Kasumi-1 (cell line): Measurements from ENCODE around the gene ITGA8.

Source experiments
- DNase-seq, 2 experiments: peaks; one replicate each; lab custom pipeline; 2025; lab: John Stamatoyannopoulos, UW

ITGA8 gene

DNA sequence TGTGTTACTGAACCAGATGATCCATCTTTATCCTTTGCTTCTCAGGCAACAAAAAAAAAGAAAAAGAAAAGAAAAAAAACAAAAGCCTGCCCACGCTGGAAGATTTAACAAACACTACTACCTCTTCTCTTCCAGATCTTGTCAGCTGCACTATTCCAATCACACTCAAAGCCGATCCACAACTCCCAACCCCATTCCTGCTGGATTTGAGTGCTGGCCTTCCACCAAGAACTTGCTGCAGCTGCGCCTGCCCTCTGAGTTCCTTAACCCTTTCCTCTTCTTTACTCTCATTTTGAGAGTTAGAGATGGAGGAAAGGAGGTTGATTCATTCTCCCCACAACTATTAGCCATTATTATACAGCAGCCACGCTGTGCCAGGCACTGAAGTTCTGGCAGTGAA is 16.0 kb upstream of the ITGA8 start:
- no peak for DNase-seq

DNA sequence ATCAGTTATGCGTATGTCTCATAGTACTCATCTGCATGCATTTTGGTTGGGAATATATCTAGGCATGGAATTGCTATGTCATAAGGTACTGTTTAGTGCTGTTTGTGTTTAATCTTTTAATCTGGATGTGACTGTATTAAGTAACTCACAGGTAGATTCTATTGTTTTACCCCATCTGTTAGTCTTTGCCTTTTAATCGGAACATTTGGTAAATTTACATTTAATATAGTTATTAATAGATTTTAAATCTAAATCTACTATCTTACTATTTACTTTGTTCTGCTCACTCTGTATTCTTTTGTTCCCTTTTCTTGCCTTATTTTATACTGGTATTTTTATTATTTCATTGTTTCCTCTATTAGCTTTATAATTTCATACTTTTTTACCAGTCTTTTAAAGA is 10.6 kb upstream of the ITGA8 start:
- DNase-seq = no peak

DNA sequence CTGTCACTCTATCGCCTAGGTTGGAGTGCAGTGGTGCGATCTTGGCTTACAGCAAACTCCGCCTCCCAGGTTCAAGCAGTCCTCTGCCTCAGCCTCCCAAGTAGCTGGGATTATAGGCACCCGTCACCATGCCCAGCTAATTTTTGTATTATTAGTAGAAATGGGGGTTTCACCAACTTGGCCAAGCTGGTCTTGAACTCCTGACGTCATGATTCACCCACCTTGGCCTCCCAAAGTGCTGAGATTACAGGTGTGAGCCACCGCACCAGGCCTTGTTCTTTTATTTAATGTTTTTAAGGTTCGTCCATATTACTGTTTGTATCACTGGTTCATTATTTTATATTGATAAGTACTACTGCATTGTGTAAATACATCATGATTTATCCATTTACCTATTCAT is 10.2 kb upstream of the ITGA8 start:
- DNase-seq = no peak

DNA sequence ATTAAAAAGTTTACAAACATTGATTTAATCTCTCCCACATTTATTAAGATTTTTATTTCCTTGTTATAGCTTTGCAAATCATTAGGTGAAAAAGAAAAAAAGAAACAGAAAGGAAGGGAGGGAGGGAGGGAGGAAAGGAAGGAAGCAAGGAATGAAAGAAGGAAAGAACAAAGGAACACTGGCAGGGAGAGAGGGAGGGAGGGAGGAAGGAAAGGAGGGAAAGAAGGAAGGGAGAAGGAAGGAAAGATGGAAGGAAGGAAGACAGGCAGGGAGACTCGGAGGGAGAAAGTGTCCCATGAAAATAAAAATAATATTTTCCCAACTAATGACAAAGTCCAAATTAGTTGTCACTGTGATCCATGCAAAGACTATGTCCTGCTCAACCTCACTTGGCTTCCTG is 6.3 kb upstream of the ITGA8 start:
- no peak for DNase-seq

DNA sequence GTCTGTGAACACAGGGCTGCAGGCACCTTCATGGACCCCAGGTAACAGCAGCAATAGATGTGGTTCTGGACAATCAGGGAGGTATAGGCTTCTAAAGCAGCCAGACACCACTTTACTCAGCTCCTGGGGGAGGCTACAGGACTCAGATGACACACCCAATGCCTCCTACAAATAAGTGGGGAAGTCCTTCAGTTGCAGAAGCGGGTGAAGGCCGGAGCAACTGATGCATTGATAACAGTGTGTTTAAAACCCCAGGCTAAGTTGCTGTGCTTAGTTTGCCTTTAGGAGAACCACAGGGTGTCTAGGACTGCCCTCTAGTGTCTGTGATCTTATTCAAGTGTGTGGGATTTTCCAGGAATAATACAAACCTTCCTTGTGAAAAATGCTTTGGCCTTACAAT is 5.9 kb upstream of the ITGA8 start:
- peak; percentile 75 to 79 for DNase-seq

DNA sequence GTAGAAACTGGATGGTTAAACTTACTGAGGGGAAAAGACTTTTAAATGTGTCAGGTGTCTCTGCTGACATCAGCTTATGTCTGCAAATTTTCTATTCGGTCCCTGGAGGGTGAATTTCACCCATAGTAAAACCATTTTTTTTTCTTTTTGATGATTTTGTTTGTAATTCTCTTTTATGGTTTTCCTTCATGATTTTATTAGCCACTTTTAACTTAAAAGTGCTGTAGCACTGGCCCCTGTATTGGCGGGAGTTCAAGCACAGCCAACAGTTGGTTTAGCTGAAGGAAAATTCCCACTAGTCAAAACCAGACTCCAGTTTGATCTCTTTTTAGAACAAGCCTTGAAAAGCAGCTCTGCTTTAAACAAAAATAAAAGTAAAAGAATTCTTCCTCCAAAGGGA is 5.0 kb upstream of the ITGA8 start:
- no peak for DNase-seq

DNA sequence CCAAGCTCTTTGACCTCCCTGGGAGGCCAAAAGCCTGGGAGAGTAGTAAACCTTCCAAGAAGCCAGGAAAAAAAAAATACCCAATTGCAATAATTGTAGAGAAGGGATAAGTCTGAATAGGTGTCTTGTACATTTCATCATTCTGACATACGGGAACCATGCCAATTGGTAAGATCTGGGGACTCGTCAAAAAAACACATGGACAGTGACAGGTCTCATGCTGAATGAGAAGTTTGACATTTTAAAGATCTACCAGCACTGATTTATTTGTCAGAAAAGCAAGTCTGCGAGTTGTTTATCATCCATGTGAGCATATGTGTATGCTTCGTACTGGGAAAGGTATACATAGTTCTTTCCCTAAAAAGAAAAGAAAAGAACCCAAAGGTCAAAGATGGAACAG is 4.1 kb upstream of the ITGA8 start:
- no peak for DNase-seq

DNA sequence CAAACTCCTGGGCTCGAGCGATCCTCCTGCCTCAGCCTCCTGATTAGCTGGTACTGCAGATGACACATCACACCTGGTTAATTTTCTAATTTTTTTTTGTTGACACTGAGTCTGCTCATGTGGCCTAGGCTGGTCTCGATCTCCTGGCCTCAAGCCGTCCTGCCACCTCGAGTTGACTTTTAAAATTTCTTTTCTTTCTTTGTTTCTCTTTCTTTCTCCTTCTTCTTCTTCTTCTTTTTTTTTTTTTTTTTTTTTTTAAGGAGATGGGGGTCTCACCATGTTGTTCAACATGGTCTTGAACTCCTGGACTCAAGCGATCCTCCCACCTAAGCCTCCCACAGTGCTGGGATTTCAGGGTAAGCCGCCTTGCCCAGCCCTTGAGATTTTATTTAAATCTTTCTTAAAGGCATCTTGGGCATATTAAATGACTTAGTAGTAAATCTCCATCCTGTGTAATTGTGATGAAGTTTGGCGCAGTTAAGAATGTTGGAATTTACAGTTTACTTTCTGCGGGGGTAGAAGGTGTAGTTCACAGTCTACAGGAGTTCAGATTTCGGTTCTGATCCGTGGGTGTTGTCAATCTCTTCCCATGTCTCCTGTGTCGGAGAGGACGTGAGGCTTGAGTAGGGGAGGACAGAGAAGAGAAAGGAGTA is 1.0 kb upstream of the ITGA8 start:
- DNase-seq = no peak

DNA sequence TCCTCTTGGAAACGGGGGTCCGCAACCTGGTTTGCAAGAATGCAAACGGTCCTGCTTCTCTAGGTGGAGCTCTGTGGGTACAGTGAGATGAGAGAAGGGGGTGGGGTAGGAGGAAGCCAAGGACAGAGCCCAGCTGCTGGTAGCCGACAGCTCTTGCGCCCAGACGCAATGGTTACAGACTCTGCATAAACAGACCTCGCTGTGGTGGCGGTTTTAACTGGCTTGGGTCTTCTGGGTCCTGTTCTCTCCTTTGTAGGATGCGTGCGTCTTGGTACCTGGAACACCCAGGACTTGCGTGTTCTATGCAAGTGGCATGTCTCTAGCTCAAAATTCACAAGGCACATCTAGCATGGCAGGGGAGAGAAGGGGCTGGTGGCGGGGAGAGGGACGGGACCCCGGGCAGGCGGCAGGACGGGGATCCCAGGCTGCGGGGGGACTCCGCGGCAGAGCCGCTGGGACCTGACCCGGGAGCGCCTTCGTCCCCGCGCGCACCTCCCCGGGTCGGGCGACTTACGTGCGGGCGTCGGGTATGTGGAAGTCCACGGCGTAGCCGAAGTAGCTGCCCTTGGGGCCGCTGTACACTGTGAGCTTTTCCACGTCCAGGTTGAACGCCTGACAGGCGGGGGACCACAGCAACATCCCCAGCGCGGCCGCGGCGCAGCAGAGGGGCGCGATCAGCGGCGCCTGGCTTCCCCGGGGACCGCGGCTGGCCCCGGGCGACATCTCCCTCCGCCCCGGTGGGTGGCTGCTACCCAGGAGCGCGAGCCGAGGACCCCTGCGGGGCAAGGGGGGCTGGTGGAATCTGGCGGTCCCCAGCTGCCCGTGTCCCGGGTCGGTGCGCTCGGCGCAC is 448 bp downstream of the ITGA8 start:
- DNase-seq = no peak

DNA sequence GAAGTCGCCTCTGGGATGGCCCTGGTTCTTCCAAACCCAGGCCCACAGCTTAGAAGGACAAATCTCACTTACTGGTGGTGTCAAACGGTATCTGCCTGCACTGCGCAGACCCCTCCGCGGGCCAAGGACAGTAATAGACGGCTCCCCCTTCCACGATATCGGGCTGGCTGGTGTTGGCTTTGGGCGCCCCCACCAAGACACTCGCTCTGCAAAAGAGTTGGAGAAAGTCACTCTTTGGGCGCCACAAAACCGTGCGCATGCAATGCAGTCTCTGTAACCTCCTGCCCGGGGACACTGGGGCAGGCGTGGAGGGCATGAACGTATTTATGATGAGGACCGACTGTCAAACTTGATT is 1.1 kb downstream of the ITGA8 start:
- DNase-seq = no peak

DNA sequence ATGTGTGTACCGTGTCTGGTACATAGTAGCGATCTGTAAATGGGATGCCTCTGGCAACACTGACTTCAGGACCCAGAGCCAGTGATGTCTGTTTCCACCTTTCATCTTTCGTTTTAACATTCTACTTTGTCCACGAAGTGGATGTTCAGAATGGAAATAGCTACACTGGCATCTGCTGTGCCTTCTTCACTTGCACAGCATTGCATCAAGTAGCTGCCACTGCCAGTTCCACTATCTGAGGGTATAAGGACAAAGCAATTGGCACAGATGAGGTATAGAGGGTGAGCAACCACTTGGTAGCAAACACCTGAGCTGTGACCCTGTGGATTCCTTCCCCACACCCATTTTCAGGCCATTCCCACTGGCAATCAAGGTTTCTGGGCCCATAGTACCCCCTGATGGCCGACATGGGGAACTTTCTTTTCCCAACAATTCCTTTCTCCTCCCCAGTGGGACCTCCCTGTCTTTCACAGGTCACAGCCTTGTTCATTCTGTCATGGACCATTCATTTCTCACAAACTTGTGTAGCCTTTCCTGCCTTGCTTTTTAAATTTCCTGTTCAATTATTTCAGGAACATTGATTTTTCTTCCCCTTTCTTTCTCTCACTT is 4.0 kb downstream of the ITGA8 start:
- peak; percentile 30 to 45 for DNase-seq

DNA sequence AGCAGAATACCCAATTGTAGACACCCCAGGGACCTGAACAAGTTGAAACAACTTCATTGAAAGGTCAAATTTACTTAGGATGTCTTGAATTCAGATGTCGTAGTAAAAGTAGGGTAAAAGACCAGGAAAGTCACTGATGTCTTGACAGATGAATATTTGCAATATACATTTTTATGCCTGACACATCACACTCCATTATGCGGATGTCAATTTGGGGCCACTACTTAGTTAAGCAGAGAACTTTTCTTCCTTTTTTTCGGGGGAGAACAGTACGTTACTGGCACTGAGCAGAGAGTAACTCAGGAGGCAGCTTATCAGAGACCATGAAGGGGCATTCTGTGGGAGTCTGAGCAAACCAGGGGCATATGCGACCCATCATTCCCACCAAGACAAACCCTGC is 4.9 kb downstream of the ITGA8 start:
- no peak for DNase-seq

DNA sequence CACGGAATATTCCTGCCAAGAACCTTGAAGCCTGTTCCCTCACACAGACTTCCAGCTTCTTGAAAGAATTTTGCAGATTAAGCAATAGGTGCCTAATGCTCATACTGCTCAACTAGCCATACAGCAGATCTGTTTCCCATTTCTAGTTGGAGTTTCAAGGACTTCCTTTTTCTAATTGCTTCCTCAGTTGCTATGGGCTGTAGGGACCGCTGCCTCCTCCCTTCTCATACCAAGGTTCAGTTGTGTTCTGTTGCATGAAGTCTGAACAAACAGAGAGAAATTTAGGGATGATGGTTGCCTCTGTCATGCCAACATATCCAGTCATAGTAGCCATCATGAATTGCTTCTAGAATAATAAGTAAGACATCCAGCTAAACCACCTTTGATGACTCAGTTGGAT is 6.8 kb downstream of the ITGA8 start:
- DNase-seq = peak; percentile 77 to 84

DNA sequence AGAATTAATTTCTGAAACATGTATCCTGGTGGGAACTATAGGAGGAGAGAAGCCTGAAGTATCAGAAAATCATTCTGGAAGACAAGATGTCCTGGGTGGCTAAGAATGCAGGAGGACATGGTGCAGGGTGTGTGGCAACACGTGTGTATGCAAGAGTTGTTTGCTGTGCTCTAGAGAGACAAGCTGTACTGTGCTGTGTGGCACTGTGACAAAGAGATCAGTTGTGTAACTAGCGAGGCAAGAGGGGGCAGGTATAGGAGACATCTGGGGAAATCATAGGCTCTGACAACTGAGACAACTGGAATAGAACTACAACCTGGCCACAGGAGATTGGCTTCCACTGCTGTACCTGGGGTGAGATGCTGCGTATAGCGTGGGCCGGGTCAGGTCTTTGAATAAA is 9.3 kb downstream of the ITGA8 start:
- DNase-seq = no peak

DNA sequence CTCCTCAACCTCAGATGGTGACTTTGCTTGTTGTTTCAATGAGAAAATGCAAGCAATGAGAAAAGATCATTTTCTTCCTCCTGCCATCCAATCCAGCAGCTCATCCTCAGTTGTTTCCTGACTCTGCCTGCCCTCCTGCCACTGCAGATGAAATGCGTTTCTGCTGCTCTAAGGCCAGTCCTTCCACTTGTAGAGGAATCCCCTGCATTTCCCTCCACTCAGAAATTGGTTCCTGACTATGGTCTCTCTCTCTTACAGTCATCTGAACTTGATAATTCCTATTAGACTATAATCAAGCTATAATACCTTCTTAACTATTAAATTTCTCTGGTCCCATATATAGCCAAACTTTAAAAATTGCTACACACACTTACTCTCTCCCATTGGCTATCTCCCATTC is 14.4 kb downstream of the ITGA8 start:
- no peak for DNase-seq

DNA sequence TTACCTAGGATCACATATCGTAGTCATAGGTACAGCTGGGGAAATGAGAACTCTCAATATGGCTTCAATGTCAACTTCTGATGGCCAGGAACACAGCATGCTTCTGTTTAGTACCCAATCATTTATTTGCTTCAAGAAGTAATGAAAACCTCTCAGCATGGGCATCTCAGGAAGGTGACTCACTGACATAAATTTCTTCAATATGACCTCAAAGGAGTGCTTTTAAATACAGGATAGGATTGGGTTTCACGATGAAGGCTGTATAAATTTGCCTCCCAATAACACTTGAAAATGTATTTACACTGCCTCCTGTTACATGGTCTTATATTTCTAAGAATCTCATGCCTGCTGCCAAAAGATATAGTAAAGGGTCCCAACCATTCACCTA is 15.1 kb downstream of the ITGA8 start:
- DNase-seq = no peak

DNA sequence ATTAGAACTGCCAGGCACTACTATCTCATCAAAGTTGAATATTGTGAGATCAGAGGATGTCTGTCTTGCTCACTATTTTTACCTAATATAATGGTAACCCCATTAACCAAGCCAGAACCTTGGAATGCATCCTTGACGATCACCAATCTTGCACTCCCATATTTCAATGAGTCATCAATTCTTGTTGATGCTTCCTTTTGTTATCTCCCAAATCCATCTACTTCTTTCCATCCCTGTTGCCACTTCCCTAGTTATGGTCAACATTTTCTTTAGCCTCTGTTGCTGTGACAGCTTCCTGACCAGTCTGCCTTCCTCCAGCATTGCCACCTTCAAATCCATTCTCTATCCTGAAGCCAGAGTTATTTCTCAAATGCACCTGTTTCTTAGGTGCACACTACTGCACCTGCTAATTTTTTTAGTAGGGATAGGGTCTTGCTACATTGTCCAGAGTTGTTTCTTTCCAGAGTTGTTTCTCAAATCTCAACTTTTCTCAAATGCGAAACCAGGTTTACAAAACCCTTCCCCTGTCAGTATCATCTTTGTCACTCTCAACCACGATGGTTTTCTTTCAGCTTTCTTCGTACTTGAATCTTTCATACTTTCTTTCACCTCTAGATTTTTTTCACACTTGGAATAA is 15.7 kb downstream of the ITGA8 start:
- DNase-seq = no peak

DNA sequence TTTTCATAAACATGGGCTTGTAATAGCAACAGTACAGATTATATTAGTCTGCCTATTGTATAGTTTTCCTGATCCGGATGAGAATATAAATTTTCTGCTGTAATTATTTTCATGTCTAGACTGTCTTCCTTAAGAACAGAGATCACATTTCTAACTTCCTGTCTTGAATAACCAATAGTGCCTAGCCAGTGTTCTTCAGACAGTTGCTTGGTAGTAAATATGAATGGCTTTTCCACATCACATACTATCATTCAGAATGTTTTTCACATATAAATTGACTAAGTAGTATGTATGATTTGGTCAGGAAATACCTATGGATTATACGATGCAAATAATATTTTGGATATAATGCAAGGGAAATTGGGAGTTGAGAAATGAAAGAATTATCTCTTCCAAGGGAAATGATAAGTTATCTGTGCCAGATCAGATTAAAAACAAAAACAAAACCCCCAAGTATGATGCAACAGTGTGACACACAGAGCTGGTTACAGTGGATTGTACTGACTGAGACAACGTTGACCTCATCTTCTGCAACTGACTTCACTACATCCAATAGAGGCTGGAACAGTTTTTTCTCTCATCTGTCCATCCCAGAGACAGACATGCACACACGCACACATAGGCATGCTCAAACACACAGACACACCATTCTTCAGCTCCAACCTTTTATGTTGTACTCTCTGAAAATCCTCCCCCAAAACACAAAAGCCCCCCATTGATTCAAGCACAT is 16.4 kb downstream of the ITGA8 start:
- no peak for DNase-seq

DNA sequence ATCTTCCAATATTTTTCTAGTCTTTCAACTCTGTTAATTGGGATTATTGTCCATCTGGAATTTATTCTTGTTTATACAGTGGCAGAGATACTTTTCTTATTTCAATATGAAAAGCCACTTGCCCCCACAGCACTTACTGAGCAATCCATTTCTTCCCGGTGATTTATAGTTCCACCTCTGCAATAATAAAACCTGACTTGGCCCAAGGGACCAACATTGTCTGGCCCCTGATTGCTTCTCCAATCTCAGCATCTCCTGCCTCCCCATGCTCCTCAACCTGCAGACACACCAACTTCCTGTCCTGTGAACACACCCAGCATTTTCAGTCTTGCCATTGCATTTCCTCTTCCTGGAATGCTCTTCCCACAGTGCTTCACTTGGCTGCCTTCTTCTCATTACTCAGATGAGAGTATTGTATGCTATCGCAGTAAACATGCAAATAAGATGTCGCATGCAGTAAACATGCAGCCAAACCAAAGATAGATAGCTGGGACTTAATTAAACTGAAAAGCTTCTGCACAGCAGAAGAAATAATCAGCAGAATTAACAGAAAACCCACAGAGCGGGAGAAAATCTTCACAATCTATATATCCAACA is 19.5 kb downstream of the ITGA8 start:
- no peak for DNase-seq

DNA sequence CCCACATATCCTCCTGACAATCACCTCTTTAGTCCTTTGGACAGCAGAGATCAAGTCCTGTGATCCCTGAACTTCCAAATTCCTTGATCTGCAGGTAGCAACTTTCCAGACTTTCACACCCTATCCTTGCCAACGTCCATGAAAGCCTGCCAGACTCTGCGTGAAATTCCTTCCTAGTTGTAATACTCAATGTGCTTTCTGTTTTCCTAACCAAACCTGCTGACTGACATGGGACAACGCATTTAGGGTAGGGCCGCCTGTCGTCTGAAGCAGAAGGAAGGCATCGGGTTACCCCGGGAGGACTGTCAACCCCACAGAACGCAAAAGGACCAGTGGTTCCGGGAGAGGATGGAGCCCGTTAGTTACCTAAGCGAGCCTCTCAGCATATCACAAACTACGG is 23.9 kb downstream of the ITGA8 start:
- no peak for DNase-seq

DNA sequence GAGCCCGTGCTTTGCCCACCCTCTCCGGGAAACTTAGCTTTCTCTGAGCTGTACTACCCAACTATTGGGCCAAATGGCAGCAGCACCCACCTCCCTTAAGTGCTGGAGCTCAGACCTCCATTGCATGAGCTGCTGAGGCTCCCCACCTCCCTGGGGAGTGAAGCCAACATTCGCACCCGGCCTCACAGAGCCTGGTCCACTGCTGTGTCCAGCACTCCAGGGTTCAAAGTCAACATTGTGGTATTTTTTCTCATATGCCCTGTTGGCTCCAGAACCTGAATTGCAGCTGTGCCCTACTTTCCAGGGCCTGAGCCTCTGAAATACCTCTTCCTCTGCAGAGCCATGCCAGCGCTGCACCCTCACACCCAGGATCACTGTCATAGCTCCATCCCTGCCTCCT is 29.7 kb downstream of the ITGA8 start:
- DNase-seq = no peak

DNA sequence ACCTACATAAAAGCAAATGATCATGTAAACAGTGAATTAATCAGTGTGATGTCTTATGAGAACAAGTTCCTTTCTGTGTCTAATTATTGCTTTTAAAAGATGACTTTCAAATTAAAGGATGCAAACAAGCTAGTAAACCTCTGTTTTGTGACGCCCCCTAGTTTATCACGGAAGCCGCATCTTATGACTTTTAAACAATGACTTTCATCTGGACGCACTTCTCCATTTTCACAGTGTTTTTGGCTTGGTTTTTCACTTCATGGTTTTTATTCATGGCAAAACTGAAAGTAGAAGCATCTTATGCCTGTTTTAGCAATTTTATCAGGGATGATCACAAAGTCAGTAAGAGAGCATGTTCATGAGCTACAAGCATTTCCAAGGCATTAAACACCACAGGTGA is 35.0 kb downstream of the ITGA8 start:
- peak; percentile 12 to 23 for DNase-seq
